SU-DHL-6 (cell line): ENCODE data around the gene SLC16A13.

Experiments used
- CTCF ChIP-seq: fragments of 200-600 bp; sonication (generic); IDR thresholded peaks from one replicate; pipeline ENCODE4 v1.5.1; 2017; ENCODE audit warnings: antibody characterized with exemption, mild to moderate bottlenecking, low read length, moderate library complexity; ENCODE audit not compliant: insufficient read depth, poor library complexity, severe bottlenecking
- EZH2phosphoT487 ChIP-seq: fragments of 200-600 bp; sonication (generic), shearing (Covaris generic); conservative IDR thresholded peaks from 2 replicates; pipeline ENCODE4 v1.6.1; 2018; ENCODE audit warnings: mild to moderate bottlenecking, antibody characterized with exemption, low read length, moderate library complexity, mixed read lengths

- no peak for TF ChIP-seq EZH2phosphoT487
- TF ChIP-seq CTCF: no peak
These were observed 42.2 kb downstream of the SLC16A13 start for GRCh38 chr17:7077911-7078546.
